Ovary (tissue), 3 donors: ENCODE measurements around the gene CLMN.

Experiments used
- EP300 ChIP-seq: sonication (generic); formaldehyde crosslinking; IDR thresholded peaks from one replicate; pipeline ENCODE4 v1.6.1; 2017; ENCODE audit warnings: antibody characterized with exemption
- POLR2A ChIP-seq: fragments of 450-650 bp; IDR thresholded peaks from one replicate; pipeline ENCODE4 v1.6.1; 2017; ENCODE audit warnings: antibody characterized with exemption, mild to moderate bottlenecking, moderate library complexity
- TF ChIP-seq, protein P1 (sequence below), 3 donors: fragments of 450-650 bp in 2 of 3; fragments of 200-600 bp in 1 of 3; IDR thresholded peaks; one replicate each; pipeline versions ENCODE4 v1.5.1 to v1.8.0; 2016 to 2022; ENCODE audit warnings: antibody characterized with exemption in 3 of 3, mild to moderate bottlenecking in 1 of 3
- donor health status: DM: no; HTN: no; CAD: no.

GRCh38 chr14:95244587-95244986 lies 75.1 kb downstream of the CLMN start:
- TF ChIP-seq POLR2A: no peak
- TF ChIP-seq, protein P1, sequence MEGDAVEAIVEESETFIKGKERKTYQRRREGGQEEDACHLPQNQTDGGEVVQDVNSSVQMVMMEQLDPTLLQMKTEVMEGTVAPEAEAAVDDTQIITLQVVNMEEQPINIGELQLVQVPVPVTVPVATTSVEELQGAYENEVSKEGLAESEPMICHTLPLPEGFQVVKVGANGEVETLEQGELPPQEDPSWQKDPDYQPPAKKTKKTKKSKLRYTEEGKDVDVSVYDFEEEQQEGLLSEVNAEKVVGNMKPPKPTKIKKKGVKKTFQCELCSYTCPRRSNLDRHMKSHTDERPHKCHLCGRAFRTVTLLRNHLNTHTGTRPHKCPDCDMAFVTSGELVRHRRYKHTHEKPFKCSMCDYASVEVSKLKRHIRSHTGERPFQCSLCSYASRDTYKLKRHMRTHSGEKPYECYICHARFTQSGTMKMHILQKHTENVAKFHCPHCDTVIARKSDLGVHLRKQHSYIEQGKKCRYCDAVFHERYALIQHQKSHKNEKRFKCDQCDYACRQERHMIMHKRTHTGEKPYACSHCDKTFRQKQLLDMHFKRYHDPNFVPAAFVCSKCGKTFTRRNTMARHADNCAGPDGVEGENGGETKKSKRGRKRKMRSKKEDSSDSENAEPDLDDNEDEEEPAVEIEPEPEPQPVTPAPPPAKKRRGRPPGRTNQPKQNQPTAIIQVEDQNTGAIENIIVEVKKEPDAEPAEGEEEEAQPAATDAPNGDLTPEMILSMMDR (IDR thresholded peaks at IDR 0.05): no peak
- TF ChIP-seq EP300: no peak
